ENCODE measurements around the gene COL25A1. TPM values are rescaled to one million over a fixed set of nuclear protein-coding genes. Genes with fewer than 3 reads are reported as not detected.
"Not testable (repeated sequence)": the region's sequence is repeated elsewhere in the genome, so short reads cannot be mapped to it uniquely, and the experiment has no call there.

Gene COL25A1
- total RNA-seq, 1 experiment from 2014 or later: not detected

GRCh38 chr4:108984495-108984894 lies 318.0 kb downstream of the COL25A1 start:
- ATAC-seq; H3K36me3 ChIP-seq (ENCODE audit: control insufficient read depth in 1 of 2, insufficient read depth in 2 of 2, low read length in 2 of 2); RAD21 ChIA-PET (ENCODE audit: low non-redundant PET in 1 of 2, low total read pairs in 2 of 2, uncharacterized antibody in 2 of 2, unreplicated experiment in 2 of 2); H3K27ac ChIP-seq (ENCODE audit: low read depth, low read length); H4K20me1 ChIP-seq (ENCODE audit: insufficient read depth); H3K9me3 ChIP-seq (ENCODE audit: control insufficient read depth in 1 of 2, insufficient read depth in 1 of 2, low read depth in 1 of 2, low read length in 2 of 2); H3K9ac ChIP-seq (ENCODE audit: low read length); H3K79me2 ChIP-seq (ENCODE audit: insufficient read depth, low read length); H3K9me2 ChIP-seq (ENCODE audit: insufficient read depth); H3K4me3 ChIP-seq (replicated peaks in 1 of 2; ENCODE audit: low read depth in 1 of 2, low read length in 2 of 2); H3K4me1 ChIP-seq (ENCODE audit: control insufficient read depth in 1 of 2, insufficient read depth in 2 of 2, low read length in 2 of 2); H3K4me2 ChIP-seq (ENCODE audit: low read length); POLR2A ChIA-PET; DNase-seq (ENCODE audit: low read depth, low spot score); H2AFZ ChIP-seq (ENCODE audit: low read depth, low read length, poor library complexity, severe bottlenecking); BruUV-seq (replicated peaks); intact Hi-C loops (cut with micrococcal nuclease): not testable (repeated sequence)
- H3K27me3 ChIP-seq (ENCODE audit: insufficient read depth, low read length): peaks cover 21% of the 10 kb centered on the region; the same call in 1 of the 2 replicates
- CTCF ChIA-PET: interaction anchor here (0.6 kb wide), 1 partner anchor 431 kb away, joined by 4 read pairs; no protein-coding TSS in a partner anchor

GRCh38 chr4:108982402-108983185 lies 319.9 kb downstream of the COL25A1 start:
- peaks cover 36% of the 10 kb centered on the region; the same call in 1 of the 2 replicates for H3K27me3 ChIP-seq (ENCODE audit: insufficient read depth, low read length)
- no peak overlapping the region for H3K27ac ChIP-seq (ENCODE audit: low read depth, low read length)
- no peaks in the 10 kb centered on the region for H3K9me2 ChIP-seq (ENCODE audit: insufficient read depth)
- H3K79me2 ChIP-seq (ENCODE audit: insufficient read depth, low read length): no peaks in the 10 kb centered on the region
- intact Hi-C loops (cut with micrococcal nuclease): no loop called here
- H3K4me2 ChIP-seq (ENCODE audit: low read length): no peak overlapping the region
- no peaks in the 10 kb centered on the region for H3K36me3 ChIP-seq (ENCODE audit: control insufficient read depth in 1 of 2, insufficient read depth in 2 of 2, low read length in 2 of 2)
- ChIA-PET POLR2A (no interaction called here), RAD21 (ENCODE audit: low non-redundant PET in 1 of 2, low total read pairs in 2 of 2, uncharacterized antibody in 2 of 2, unreplicated experiment in 2 of 2) (no interaction called here), CTCF (no interaction called here)
- H3K4me3 ChIP-seq (replicated peaks in 1 of 2; ENCODE audit: low read depth in 1 of 2, low read length in 2 of 2): no peak overlapping the region
- BruUV-seq (replicated peaks): no TSS peak
- no peak for ATAC-seq
- TF ChIP-seq ZNF274 (IDR thresholded peaks at IDR 0.05; ENCODE audit: low read depth, low read length): no peak
- TF ChIP-seq SP1 (IDR thresholded peaks at IDR 0.05; ENCODE audit: low read depth): no peak
- TF ChIP-seq POLR2AphosphoS5 (IDR thresholded peaks at IDR 0.05; ENCODE audit: low read depth, low read length): no peak
- no peak for TF ChIP-seq RAD21 (IDR thresholded peaks at IDR 0.05; ENCODE audit: low read depth)
- TF ChIP-seq CBX3 (IDR thresholded peaks at IDR 0.05; ENCODE audit: low read depth): no peak
- TF ChIP-seq SRF (IDR thresholded peaks at IDR 0.05; ENCODE audit: low read depth): no peak
- no peak for TF ChIP-seq MAX (IDR thresholded peaks at IDR 0.05)
- no peak for TF ChIP-seq POLR2A (IDR thresholded peaks at IDR 0.05; ENCODE audit: borderline replicate concordance, extremely low read depth, insufficient read depth, insufficient read length)
- no peak for TF ChIP-seq SIN3A (IDR thresholded peaks at IDR 0.05; ENCODE audit: low read depth)
- no peak for TF ChIP-seq TCF7L2 (IDR thresholded peaks at IDR 0.05; ENCODE audit: borderline replicate concordance, extremely low read depth, insufficient read depth, insufficient read length)
- TF ChIP-seq ZFX (IDR thresholded peaks at IDR 0.05): no peak
- TF ChIP-seq EZH2phosphoT487 (IDR thresholded peaks at IDR 0.05; ENCODE audit: borderline replicate concordance): no peak
- TF ChIP-seq EZH2 (IDR thresholded peaks at IDR 0.05): no peak
- TF ChIP-seq ELF1 (IDR thresholded peaks at IDR 0.05; ENCODE audit: borderline replicate concordance, low read depth): no peak
- TF ChIP-seq YY1 (IDR thresholded peaks at IDR 0.05; ENCODE audit: extremely low read depth, insufficient replicate concordance, low read depth, low read length): no peak
- no peak for TF ChIP-seq REST (IDR thresholded peaks at IDR 0.05; ENCODE audit: low read depth)
- no peak for TF ChIP-seq CEBPB (IDR thresholded peaks at IDR 0.05; ENCODE audit: low read depth)
- no peak for DNase-seq (ENCODE audit: low read depth, low spot score)
- H3K9ac ChIP-seq (ENCODE audit: low read length): no peak overlapping the region
- H3K4me1 ChIP-seq (ENCODE audit: control insufficient read depth in 1 of 2, insufficient read depth in 2 of 2, low read length in 2 of 2): no peaks in the 10 kb centered on the region
- no peak overlapping the region for H2AFZ ChIP-seq (ENCODE audit: low read depth, low read length, poor library complexity, severe bottlenecking)
- H4K20me1 ChIP-seq (ENCODE audit: insufficient read depth): no peaks in the 10 kb centered on the region
- no peaks in the 10 kb centered on the region for H3K9me3 ChIP-seq (ENCODE audit: control insufficient read depth in 1 of 2, insufficient read depth in 1 of 2, low read depth in 1 of 2, low read length in 2 of 2)
